Activated naive CD4-positive, alpha-beta T cell treated with anti-CD3 and anti-CD28 coated beads, Interleukin-2, amount 50 U/mL, for 72 hours (primary cell): Measurements from ENCODE around the gene ZER1. TPM values are rescaled to one million over a fixed set of nuclear protein-coding genes. Genes with fewer than 3 reads are reported as not detected.

ENCODE experiments used
- total RNA-seq, 2 donors: library from RNA; stranded (reverse); gene quantifications; one replicate each; pipeline ENCODE4 v1.2.3, GENCODE V29; 2022

The ZER1 gene
- total RNA-seq, 2 donors from 2014 or later = 17.3 to 24.9 TPM

Other genes with a start within 250 kb of the ZER1 start
- 100 to 1,000 TPM; 242 to 278 TPM for gene SPTAN1, start 219.3 kb downstream of the ZER1 start, total RNA-seq
- gene DYNC2I2, start 115.1 kb downstream of the ZER1 start, total RNA-seq = 10 to 100 TPM; 22.2 to 27.3 TPM
- gene SET, start 82.7 kb downstream of the ZER1 start, total RNA-seq = 100 to 1,000 TPM; 499 to 548 TPM
- 10 to 100 TPM; 10.7 to 14.0 TPM for gene PKN3, start 69.4 kb downstream of the ZER1 start, total RNA-seq
- gene ZDHHC12, start 47.8 kb downstream of the ZER1 start, total RNA-seq = 10 to 100 TPM; 56.2 to 59.9 TPM
- gene TBC1D13, start 15.3 kb upstream of the ZER1 start, total RNA-seq = 10 to 100 TPM; 15.6 to 22.7 TPM
- gene ENDOG, start 46.6 kb upstream of the ZER1 start, total RNA-seq = 10 to 100 TPM in 1 of 2 donors, 1 to 10 TPM in 1; 8.2 to 16.0 TPM
- gene SPOUT1, start 57.9 kb upstream of the ZER1 start, total RNA-seq = 10 to 100 TPM; 63.8 to 64.9 TPM
- 10 to 100 TPM; 19.9 to 49.0 TPM for gene KYAT1, start 110.0 kb upstream of the ZER1 start, total RNA-seq
- 10 to 100 TPM; 16.3 to 20.9 TPM for gene LRRC8A, start 110.2 kb upstream of the ZER1 start, total RNA-seq
- under 1 TPM; 0.54 to 0.64 TPM for gene PHYHD1, start 149.1 kb upstream of the ZER1 start, total RNA-seq
- gene DOLK, start 175.7 kb upstream of the ZER1 start, total RNA-seq = 1 to 10 TPM; 5.1 to 5.6 TPM
- gene NUP188, start 175.8 kb upstream of the ZER1 start, total RNA-seq = 100 to 1,000 TPM; 110 to 123 TPM